ENCODE results near the gene WASL.

WASL gene

GRCh38 chr7:123690550-123690949, 58.3 kb downstream of the WASL start:
- DNase-seq (ENCODE audit: low read depth in 3 of 3), result no peak

- DNase-seq (ENCODE audit: low read depth in 3 of 3), result no peak
These were observed 59.6 kb downstream of the WASL start for GRCh38 chr7:123689250-123689649.

- no peak for DNase-seq (ENCODE audit: low read depth in 3 of 3)
These were observed 61.1 kb downstream of the WASL start for GRCh38 chr7:123687727-123688126.

GRCh38 chr7:123687161-123687560, 61.6 kb downstream of the WASL start:
- no peak for DNase-seq (ENCODE audit: low read depth in 3 of 3)

GRCh38 chr7:123682690-123683089, 66.1 kb downstream of the WASL start:
- DNase-seq (ENCODE audit: low read depth in 3 of 3), result no peak

- no peak for DNase-seq (ENCODE audit: low read depth in 3 of 3)
These were observed 67.2 kb downstream of the WASL start for GRCh38 chr7:123681561-123681960.

GRCh38 chr7:123680580-123680979, 68.2 kb downstream of the WASL start:
- no peak for DNase-seq (ENCODE audit: low read depth in 3 of 3)

GRCh38 chr7:123679614-123680013, 69.2 kb downstream of the WASL start:
- no peak for DNase-seq (ENCODE audit: low read depth in 3 of 3)

GRCh38 chr7:123677061-123677715, 71.6 kb downstream of the WASL start:
- DNase-seq (ENCODE audit: low read depth in 3 of 3), result no peak

GRCh38 chr7:123675181-123675473, 73.7 kb downstream of the WASL start:
- DNase-seq (ENCODE audit: low read depth in 3 of 3), result no peak

- DNase-seq (ENCODE audit: low read depth in 3 of 3), result no peak
These were observed 74.2 kb downstream of the WASL start for GRCh38 chr7:123674399-123675180.

- no peak for DNase-seq (ENCODE audit: low read depth in 3 of 3)
These were observed 74.9 kb downstream of the WASL start for GRCh38 chr7:123673752-123674398.

- DNase-seq (ENCODE audit: low read depth in 3 of 3), result no peak
These were observed 75.6 kb downstream of the WASL start for GRCh38 chr7:123673137-123673732.

- DNase-seq (ENCODE audit: low read depth in 3 of 3), result no peak
These were observed 79.3 kb downstream of the WASL start for GRCh38 chr7:123669485-123669884.

- DNase-seq (ENCODE audit: low read depth in 3 of 3), result no peak
These were observed 82.3 kb downstream of the WASL start for GRCh38 chr7:123666492-123666891.

GRCh38 chr7:123665896-123666295, 82.9 kb downstream of the WASL start:
- DNase-seq (ENCODE audit: low read depth in 3 of 3), result no peak

- DNase-seq (ENCODE audit: low read depth in 3 of 3), result no peak
These were observed 83.6 kb downstream of the WASL start for GRCh38 chr7:123665157-123665556.

- no peak for DNase-seq (ENCODE audit: low read depth in 3 of 3)
These were observed 85.6 kb downstream of the WASL start for GRCh38 chr7:123663200-123663599.

- DNase-seq (ENCODE audit: low read depth in 3 of 3), result no peak
These were observed 86.0 kb downstream of the WASL start for GRCh38 chr7:123662755-123663154.

GRCh38 chr7:123662293-123662692, 86.5 kb downstream of the WASL start:
- DNase-seq (ENCODE audit: low read depth in 3 of 3), result no peak

GRCh38 chr7:123661765-123662164, 87.0 kb downstream of the WASL start:
- DNase-seq (ENCODE audit: low read depth in 3 of 3), result no peak

GRCh38 chr7:123660514-123661354, 88.1 kb downstream of the WASL start:
- no peak for DNase-seq (ENCODE audit: low read depth in 3 of 3)

Data from stimulated activated CD4-positive, alpha-beta T cell treated with anti-CD3 and anti-CD28 coated beads, TNF-alpha, amount 100 ng/mL, for 4 hours (primary cell).